Esophagus muscularis mucosa (tissue), 4 donors: ENCODE results near the gene AP3S1.

Source experiments
- CTCF ChIP-seq, 3 experiments: fragments of 200-600 bp in 2 of 3; fragments of 450-650 bp in 1 of 3; sonication (generic) in 2 of 3; IDR thresholded peaks; one replicate each; pipeline ENCODE4 v1.5.1; 2017 to 2019; ENCODE audit warnings: antibody characterized with exemption in 3 of 3, mild to moderate bottlenecking in 2 of 3, moderate library complexity in 1 of 3
- EP300 ChIP-seq: sonication (generic); formaldehyde crosslinking; IDR thresholded peaks from one replicate; pipeline ENCODE4 v1.6.1; 2017; ENCODE audit warnings: antibody characterized with exemption
- POLR2A ChIP-seq: fragments of 450-650 bp; IDR thresholded peaks from one replicate; pipeline ENCODE4 v1.6.1; 2017; ENCODE audit warnings: antibody characterized with exemption, moderate library complexity, mild to moderate bottlenecking, low read depth
- POLR2AphosphoS5 ChIP-seq, 2 donors: sonication (generic); formaldehyde crosslinking; IDR thresholded peaks; one replicate each; pipeline ENCODE4 v1.6.1; 2017; ENCODE audit warnings: antibody characterized with exemption in 2 of 2

GRCh38 chr5:115962565-115963402 lies 121.0 kb downstream of the AP3S1 start:
- no peak for TF ChIP-seq POLR2AphosphoS5 (IDR thresholded peaks at IDR 0.05)
- no peak for TF ChIP-seq EP300
- no peak for TF ChIP-seq CTCF (IDR thresholded peaks at IDR 0.05)
- no peak for TF ChIP-seq POLR2A
